ENCODE results near the gene SHISA2.
"Not testable (repeated sequence)": the region's sequence is repeated elsewhere in the genome, so short reads cannot be mapped to it uniquely, and the experiment has no call there.

GRCh38 chr13:26072335-26072734 lies 20.5 kb upstream of the SHISA2 start:
- TF ChIP-seq, protein P1, sequence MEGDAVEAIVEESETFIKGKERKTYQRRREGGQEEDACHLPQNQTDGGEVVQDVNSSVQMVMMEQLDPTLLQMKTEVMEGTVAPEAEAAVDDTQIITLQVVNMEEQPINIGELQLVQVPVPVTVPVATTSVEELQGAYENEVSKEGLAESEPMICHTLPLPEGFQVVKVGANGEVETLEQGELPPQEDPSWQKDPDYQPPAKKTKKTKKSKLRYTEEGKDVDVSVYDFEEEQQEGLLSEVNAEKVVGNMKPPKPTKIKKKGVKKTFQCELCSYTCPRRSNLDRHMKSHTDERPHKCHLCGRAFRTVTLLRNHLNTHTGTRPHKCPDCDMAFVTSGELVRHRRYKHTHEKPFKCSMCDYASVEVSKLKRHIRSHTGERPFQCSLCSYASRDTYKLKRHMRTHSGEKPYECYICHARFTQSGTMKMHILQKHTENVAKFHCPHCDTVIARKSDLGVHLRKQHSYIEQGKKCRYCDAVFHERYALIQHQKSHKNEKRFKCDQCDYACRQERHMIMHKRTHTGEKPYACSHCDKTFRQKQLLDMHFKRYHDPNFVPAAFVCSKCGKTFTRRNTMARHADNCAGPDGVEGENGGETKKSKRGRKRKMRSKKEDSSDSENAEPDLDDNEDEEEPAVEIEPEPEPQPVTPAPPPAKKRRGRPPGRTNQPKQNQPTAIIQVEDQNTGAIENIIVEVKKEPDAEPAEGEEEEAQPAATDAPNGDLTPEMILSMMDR (conservative IDR thresholded peaks at IDR 0.05 in 1 of 2, IDR thresholded peaks at IDR 0.05 in 1 of 2; ENCODE audit: extremely low read depth in 1 of 2, insufficient read depth in 1 of 2, low read depth in 1 of 2, low read length in 2 of 2): not testable (repeated sequence)
- TF ChIP-seq EZH2 (IDR thresholded peaks at IDR 0.05; ENCODE audit: borderline replicate concordance, low read length): not testable (repeated sequence)

All from mammary epithelial cell (primary cell).